Measurements from ENCODE around the gene LMF2. TPM values are rescaled to one million over a fixed set of nuclear protein-coding genes. Genes with fewer than 3 reads are reported as not detected.
A peak's percentile ranks its signal among the peaks of the same experiment; 100 is the strongest.

The LMF2 gene
- total RNA-seq, 1 donor from 2014 or later: 57.0 TPM

DNA sequence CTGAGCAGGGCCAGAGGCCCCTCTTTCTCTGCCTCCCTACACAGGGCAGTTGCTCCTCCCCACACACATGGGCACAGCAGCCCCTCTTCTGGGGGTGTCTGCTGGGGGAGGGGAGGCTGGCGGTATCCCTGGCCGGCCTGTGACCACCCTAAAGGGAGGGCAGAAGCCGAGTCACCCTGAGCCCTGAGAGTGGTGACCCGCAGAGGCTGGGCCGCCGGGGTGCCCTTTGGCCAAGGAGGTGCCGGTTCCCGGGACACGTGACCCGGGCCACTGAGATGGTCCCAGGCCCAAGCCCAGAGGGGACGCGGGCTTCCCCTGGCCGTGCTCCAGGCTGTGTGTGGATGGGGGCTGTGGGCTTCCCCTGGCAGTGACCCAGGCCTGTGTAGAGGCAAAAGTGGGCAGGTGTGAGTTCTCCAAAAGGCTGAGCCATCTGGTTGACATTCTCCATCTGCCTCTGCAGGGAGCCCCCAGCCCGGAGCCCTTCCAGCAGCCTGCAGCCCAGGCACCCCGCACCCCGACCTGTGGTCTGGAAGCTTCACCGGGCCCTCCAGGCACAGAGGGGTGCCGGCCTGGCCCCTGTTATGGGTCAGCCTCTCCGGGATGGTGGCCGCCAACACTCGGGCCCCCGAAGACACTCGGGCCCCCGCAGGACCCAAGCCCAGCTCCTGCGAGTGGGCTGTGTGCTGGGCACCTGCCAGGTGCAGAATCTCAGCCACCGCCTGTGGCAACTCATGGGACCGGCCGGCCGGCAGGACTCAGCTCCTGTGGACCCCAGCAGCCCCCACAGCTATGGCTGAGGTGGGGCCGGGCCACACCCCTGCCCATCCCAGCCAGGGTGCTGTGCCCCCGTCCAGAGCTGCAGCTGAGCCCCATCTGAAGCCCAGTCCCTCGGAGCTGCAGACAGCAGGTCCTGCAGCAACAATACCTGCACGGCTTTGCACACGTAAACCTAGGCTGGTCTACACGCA is 25.1 kb downstream of the LMF2 start:
- Histone ChIP-seq H3K27me3 (peaks cover 19% of the 10 kb centered on the region), H3K9me3 (no peaks in the 10 kb centered on the region), H3K4me1 (peaks cover 15% of the 10 kb centered on the region), H3K27ac (no peak overlapping the region), H3K4me3 (peak overlapping the region; percentile 40 to 62), H3K36me3 (no peaks in the 10 kb centered on the region)
- no peak for DNase-seq (ENCODE audit: extremely low spot score in 2 of 2)
- intact Hi-C loops (cut with DNase I): no loop called here
- TF ChIP-seq POLR2A (IDR thresholded peaks at IDR 0.05) (no peak), POLR2AphosphoS5 (IDR thresholded peaks at IDR 0.05; ENCODE audit: insufficient read depth in 1 of 2, low read depth in 1 of 2) (no peak)

DNA sequence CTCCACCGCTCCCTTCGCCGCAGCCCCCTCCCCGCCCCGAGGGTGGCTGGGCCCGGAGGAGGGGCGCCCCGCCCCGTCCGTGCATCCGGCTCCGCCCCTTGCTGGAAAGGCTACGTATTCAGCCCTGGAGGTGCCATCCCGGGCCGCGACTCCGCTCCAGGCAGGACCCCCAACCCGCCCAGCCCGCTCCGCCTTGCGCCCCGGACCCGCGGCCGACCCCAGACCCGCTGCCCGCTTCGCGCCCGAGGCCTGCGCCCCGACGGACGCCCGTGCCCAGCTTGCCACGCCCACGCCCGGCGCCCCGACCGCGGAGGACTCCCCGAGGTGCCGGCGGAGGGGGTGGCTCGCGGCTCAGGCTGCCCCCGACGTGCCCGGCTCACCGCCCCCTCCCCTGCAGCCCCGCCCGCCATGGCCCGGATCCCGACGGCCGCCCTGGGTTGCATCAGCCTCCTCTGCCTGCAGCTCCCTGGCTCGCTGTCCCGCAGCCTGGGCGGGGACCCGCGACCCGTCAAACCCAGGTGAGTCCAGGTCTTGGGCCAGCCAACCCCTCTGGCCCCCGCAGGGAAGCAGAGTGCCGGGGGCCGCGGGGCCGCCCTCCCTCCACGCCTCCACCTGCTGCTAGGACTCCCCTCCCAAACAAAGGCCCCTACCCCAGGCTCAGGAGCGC is 25.9 kb downstream of the LMF2 start, which contains the start of gene ADM2:
ADM2 (plus strand) TSS at position 104 of the 667 bp plus-strand sequence; CDS start at position 409, 305 bp downstream.
- Histone ChIP-seq H3K4me3 (peak within 1 kb of the TSS; percentile 40 to 62), H3K36me3 (no peaks in the 10 kb centered on the region), H3K27ac (no peak within 1 kb of the TSS), H3K9me3 (no peaks in the 10 kb centered on the region), H3K27me3 (peaks cover 19% of the 10 kb centered on the region), H3K4me1 (peaks cover 15% of the 10 kb centered on the region)
- TF ChIP-seq POLR2A (IDR thresholded peaks at IDR 0.05) (no peak), POLR2AphosphoS5 (IDR thresholded peaks at IDR 0.05; ENCODE audit: insufficient read depth in 1 of 2, low read depth in 1 of 2) (no peak)
- TF ChIP-seq, protein P1, sequence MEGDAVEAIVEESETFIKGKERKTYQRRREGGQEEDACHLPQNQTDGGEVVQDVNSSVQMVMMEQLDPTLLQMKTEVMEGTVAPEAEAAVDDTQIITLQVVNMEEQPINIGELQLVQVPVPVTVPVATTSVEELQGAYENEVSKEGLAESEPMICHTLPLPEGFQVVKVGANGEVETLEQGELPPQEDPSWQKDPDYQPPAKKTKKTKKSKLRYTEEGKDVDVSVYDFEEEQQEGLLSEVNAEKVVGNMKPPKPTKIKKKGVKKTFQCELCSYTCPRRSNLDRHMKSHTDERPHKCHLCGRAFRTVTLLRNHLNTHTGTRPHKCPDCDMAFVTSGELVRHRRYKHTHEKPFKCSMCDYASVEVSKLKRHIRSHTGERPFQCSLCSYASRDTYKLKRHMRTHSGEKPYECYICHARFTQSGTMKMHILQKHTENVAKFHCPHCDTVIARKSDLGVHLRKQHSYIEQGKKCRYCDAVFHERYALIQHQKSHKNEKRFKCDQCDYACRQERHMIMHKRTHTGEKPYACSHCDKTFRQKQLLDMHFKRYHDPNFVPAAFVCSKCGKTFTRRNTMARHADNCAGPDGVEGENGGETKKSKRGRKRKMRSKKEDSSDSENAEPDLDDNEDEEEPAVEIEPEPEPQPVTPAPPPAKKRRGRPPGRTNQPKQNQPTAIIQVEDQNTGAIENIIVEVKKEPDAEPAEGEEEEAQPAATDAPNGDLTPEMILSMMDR (IDR thresholded peaks at IDR 0.05): no peak
- DNase-seq (ENCODE audit: extremely low spot score in 2 of 2): no peak
- intact Hi-C loops (cut with DNase I): no loop called here

DNA sequence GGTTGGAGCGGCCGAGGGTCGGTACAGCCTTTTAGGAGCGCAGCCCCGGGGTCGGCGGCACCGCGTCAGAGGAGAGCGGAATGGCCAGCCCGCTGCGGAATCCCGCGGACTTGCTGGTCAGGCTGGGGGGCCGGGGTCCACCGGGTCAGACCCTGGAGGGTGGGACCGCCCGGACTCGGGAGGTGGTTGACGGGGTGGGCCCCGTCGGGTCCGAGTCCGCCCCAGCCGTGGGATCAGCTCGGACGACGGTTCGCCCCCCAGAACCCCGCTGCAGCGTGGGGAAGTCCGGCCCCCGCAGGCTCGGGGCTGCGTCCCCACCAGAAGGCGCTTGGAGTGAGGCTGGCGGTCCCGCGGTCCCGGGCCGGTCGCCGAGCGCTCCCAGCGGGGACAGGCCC is 26.5 kb downstream of the LMF2 start:
- peaks cover 15% of the 10 kb centered on the region for H3K4me1 ChIP-seq
- intact Hi-C loops (cut with DNase I): no loop called here
- no peak overlapping the region for H3K27ac ChIP-seq
- no peak for TF ChIP-seq POLR2A (IDR thresholded peaks at IDR 0.05)
- no peak for TF ChIP-seq POLR2AphosphoS5 (IDR thresholded peaks at IDR 0.05; ENCODE audit: insufficient read depth in 1 of 2, low read depth in 1 of 2)
- TF ChIP-seq, protein P1 (IDR thresholded peaks at IDR 0.05): no peak
- H3K9me3 ChIP-seq: no peaks in the 10 kb centered on the region
- H3K36me3 ChIP-seq: no peaks in the 10 kb centered on the region
- DNase-seq (ENCODE audit: extremely low spot score in 2 of 2): no peak
- peak overlapping the region; percentile 40 to 62 for H3K4me3 ChIP-seq
- peaks cover 19% of the 10 kb centered on the region for H3K27me3 ChIP-seq

DNA sequence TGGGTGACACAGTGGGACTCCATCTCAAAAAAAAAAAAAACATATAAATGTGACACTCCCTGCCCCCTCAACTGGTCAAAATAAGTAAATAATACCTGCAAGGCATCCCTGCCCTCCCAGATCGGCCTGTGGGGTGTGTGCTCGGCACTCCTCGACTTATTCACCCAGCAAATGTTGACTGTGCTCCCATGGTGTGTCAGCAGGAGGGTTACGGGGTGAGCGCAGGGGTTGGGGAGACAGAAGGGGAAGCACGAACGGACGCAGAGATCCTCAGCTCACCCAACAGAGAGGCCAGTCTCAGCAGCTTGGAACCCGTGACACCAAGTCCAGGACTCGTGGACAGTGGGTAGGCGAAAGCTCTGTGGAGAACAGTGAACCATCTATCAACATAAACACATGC is 27.8 kb downstream of the LMF2 start:
- Histone ChIP-seq H3K27me3 (peaks cover 19% of the 10 kb centered on the region), H3K9me3 (no peaks in the 10 kb centered on the region), H3K4me3 (no peak overlapping the region), H3K27ac (no peak overlapping the region), H3K4me1 (peaks cover 24% of the 10 kb centered on the region), H3K36me3 (no peaks in the 10 kb centered on the region)
- intact Hi-C loops (cut with DNase I): no loop called here
- TF ChIP-seq POLR2A (IDR thresholded peaks at IDR 0.05): no peak
- TF ChIP-seq, protein P1 (IDR thresholded peaks at IDR 0.05): no peak
- no peak for TF ChIP-seq POLR2AphosphoS5 (IDR thresholded peaks at IDR 0.05; ENCODE audit: insufficient read depth in 1 of 2, low read depth in 1 of 2)
- DNase-seq (ENCODE audit: extremely low spot score in 2 of 2): no peak

DNA sequence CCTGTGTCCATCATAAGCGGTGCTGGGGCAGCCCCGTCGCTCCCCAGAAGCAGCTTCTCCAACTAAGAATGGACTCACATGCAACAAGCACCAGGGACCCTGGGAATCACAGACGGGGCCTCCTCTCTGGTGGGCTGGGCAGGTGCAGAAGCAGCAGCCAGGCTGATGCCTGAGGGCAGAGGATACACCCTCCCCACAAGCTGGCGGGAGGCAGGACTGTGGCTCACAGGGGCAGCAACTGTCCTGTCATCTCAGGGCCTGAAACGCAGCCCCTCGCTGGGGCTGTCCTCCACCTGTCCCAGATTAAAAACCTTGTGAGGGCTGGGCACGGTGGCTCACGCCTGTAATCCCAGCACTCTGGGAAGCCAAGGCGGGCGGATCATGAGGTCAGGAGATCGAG is 29.6 kb downstream of the LMF2 start:
- no peak for DNase-seq (ENCODE audit: extremely low spot score in 2 of 2)
- H3K9me3 ChIP-seq: no peaks in the 10 kb centered on the region
- H3K4me1 ChIP-seq: peaks cover 36% of the 10 kb centered on the region
- no peak overlapping the region for H3K4me3 ChIP-seq
- peaks cover 18% of the 10 kb centered on the region for H3K27me3 ChIP-seq
- no peak overlapping the region for H3K27ac ChIP-seq
- intact Hi-C loops (cut with DNase I): no loop called here
- TF ChIP-seq, protein P1 (IDR thresholded peaks at IDR 0.05): no peak
- TF ChIP-seq POLR2A (IDR thresholded peaks at IDR 0.05) (no peak), POLR2AphosphoS5 (IDR thresholded peaks at IDR 0.05; ENCODE audit: insufficient read depth in 1 of 2, low read depth in 1 of 2) (no peak)
- H3K36me3 ChIP-seq: no peaks in the 10 kb centered on the region
